NCI-H524 (cell line): Measurements from ENCODE around the gene FREY1.

Experiments
- DNase-seq, 2 experiments: peaks; one replicate each; lab custom pipeline; 2025; lab: John Stamatoyannopoulos, UW

FREY1 gene, protein sequence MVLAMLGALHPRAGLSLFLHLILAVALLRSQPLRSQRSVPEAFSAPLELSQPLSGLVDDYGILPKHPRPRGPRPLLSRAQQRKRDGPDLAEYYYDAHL

DNA sequence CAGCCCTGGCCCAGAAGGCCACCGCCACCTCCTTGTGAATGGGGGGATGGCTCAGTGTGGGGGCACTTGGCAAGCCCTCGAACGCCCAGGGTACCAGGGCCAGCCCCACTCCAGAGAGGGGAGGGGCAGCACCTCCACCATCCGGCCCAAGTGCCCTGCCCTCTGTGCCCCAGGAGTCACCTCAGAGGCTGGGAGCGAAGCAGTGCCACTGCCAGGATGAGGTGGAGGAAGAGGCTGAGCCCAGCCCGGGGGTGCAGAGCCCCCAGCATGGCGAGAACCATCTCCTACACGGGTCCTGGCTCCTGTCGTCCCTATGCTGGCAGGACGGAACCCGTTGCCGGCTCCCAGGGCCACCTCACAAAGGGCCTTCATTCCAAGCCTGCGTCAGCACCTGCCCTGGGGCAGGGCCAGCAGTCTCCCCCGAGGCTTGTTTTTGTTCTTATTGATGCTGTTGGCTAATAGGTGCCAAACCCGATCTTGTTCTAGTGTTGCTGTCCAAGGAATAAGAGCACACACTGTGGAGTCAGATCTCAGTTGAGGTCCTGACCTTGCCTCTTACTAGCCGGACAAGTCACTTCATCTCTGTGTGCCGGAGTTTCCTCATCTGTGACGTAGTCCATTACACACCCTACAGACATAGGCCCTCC, at the start of gene FREY1:
Gene FREY1 (minus strand): TSS at position 307 of the 647 bp plus-strand sequence. CDS start 26 bp downstream, at position 281.
- no peak for DNase-seq

DNA sequence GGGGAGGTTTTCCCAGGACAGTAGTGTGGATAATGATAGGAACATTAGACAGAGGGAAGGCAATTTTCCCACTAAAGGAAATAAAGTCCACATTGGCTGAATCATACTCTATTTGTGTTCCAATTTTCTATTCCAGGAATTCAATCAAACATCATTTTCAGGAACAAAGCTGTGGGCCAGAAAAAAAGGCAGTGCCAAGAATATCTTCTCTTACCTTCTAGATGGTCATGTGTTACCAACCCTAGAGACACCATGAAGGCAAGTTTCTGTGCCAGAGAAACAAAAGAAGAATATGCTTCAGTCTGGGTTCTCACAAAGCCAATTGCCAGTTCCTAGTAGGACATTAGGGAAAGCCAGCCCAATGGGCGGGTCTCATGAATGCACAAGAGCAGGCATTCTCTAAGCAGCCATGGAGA, 42.9 kb upstream of the FREY1 start:
- no peak for DNase-seq

DNA sequence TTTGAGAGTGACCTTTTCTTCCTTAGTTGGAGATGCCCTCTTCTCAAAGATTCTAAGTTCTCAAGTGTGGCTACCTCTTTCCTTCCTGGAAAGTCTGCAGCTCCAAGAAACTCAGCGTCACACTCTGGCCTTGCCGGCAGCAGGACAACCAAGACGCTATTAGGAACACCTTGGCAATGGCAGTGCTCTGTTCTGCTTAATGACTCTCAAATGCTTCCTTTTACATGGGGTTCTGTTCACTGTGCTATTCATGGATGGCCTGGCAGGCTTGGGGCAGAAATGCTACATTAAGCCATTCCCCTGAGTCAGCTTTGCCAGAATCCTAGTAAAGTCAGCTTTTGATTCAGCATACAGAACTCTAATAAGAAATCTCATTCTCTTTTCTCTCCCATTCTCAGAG, 41.3 kb upstream of the FREY1 start:
- DNase-seq: no peak

DNA sequence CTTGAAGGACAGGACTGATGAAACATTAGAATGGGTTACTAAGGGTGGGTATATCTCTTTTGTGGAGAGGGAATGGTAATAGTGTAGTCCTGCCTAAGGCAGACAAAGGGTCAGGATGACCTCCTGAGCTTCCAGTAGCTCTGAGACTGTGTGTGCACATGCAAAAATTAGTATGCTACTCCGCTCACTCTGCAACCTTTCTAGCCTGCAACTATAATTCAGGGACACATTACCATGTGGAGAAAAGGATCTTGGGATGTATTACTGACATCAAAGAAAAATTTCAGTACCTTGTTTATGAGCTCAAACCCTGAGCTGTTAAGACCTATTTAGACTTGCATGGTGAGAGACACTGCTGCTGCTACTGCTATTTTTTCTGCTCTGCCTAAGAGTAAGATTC, 40.8 kb upstream of the FREY1 start:
- DNase-seq: no peak

DNA sequence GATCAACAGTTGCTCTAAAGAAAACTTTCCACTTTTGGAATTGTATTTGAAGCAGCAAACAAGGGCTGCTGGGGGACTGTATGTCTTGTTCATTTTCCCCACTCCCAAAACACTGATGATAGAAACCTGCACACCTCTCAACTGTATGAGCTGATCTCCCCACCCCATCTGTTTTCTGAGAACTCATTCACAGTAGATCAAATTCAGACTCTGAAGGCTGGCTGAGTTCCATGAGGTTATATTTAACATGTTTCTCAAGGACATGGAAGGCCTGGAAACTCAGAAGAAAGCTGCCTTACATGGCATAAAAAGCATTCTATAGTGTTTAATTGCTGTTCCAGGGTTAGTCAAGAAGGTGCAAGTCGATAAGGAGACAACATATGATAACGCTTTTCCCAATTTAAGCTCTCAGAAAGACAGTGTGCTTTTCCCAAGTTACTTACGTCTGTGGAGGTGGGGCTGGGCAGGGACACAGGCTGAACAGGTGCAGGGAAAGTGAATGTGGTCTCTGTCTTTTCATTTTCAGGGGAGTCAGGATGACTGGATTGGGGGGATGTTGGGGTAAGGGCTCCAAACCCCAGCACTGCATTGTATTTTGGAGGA, 38.4 kb upstream of the FREY1 start:
- no peak for DNase-seq

DNA sequence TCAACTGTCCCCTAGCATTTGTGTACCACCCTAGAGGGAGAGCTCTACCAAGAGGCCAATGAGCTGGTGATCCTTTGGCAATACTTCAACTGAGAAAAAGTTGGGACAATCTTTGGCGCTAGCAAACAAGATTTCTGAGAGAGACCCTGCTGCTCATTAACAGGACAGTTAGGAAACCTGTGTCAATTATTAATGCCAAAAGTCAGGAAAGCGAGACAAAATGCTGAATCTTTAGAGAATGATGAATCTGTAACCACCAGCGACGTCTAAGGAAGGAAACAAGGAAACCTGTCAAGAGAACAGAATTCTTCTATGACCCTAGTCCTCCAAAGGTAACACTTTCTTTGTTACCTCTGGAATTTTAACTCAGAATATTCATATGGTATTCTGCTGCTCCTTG, 35.3 kb upstream of the FREY1 start:
- DNase-seq: no peak

DNA sequence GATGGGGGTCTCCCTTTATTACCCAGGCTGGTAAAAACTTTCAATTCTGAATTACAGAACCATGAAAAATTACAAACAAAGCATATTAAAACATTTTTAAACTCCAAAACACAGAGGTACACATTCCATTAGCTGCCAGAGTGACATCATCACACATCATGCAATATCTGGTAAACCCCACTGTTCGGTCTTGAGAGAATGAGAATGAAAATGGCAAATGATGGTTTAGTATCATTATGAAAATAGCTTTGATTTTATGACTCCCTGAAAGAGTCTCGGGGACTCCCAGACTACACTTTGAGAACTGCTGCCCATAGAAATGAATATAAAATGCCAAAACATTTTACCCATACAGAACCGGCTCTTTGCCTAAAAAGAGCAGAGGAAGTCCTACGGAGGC, 34.2 kb upstream of the FREY1 start:
- DNase-seq: no peak

DNA sequence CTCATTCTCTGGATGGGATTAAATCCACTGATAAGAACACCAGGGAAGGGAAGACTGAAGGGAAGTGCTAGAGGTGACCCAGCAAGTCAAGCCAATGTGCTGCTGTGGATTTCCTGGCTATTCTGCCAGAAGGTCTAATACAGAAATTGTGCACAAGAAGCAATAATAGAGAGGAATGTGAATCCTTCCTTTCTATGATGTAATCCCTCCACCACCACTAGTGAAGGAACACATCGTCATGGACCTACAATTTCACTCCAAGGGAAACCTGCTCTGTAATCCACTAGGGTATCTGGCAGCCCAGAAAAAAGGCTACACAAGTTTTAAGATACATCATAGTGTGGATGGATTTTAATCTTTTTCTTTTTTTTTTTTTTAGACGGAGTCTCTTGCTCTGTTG, 32.8 kb upstream of the FREY1 start:
- no peak for DNase-seq

DNA sequence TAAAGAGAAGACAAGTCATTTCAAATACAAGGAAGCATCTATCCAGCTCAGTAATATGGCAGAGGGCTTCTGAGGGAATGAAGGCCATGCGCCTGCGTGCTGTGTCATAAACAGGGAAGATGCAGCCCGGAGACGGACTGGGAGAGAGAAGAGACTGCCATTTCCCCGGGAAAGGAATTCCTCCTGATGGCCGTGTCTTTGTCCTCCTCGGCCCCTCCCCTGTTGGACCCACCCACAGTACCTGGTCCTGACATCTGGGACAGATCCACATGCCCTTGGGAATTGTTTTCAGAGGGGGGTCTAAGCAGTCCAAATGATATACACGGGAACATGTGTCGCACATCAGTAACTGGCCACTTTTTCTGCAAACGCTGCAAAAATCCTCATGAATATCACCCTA, 30.8 kb upstream of the FREY1 start:
- no peak for DNase-seq

DNA sequence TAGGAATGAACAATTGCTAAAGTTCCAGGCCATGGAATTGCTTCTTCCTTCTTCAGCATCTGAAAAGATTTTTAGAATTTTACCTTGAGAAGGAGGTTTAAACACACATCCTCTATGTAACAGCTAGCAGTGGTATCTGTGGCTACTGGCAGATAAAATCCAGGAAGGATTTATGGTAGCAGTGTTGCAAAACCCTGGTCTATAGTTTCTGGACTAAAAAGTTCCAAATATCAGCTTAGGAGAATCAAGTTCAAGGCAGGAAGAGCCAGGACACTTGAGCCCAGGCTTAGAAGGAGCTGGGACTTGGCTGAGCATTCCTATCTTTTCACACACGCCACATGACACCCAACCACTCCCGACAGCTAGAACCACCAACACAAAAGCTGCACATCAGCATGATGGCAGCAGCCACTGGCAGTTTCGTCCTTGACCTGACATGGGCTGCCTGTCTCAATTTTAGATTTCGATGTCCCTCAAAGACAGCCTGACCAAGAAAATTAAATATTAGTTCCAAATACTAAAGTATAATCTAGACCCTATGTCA, 29.5 kb upstream of the FREY1 start:
- DNase-seq: no peak

DNA sequence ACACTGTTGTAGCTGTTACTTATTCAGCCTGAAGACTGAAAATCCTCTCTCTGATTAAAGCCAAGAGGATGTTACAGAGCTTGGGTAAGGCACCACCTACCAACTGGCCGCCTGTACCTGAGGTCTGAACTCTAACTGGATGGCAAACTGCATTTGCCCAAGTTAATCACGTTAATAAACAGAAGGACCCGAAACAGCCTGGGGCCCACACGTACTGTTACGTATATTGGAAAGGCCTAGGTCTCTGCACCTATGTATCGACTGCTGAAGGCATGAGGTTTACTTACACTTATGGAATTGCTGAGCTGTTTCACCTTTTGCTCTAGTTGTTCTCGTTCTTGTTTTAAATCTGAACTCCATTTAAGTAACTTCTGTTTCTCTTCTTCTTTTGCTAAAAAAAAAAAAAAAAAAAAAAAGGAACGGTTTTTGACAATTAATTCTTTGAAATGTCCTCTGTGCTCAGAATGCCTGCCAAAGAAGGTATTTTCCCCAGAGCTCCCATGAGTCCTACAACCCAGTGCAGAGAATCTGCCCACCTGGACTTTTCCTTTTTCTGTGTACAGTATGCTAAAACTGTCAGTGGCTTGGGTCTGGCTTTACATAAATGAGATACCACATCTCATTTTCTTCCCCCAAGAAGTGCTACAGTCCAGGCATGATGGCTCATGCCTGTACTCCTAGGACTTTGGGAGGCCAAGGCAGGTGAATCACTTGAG, 28.4 kb upstream of the FREY1 start:
- no peak for DNase-seq

DNA sequence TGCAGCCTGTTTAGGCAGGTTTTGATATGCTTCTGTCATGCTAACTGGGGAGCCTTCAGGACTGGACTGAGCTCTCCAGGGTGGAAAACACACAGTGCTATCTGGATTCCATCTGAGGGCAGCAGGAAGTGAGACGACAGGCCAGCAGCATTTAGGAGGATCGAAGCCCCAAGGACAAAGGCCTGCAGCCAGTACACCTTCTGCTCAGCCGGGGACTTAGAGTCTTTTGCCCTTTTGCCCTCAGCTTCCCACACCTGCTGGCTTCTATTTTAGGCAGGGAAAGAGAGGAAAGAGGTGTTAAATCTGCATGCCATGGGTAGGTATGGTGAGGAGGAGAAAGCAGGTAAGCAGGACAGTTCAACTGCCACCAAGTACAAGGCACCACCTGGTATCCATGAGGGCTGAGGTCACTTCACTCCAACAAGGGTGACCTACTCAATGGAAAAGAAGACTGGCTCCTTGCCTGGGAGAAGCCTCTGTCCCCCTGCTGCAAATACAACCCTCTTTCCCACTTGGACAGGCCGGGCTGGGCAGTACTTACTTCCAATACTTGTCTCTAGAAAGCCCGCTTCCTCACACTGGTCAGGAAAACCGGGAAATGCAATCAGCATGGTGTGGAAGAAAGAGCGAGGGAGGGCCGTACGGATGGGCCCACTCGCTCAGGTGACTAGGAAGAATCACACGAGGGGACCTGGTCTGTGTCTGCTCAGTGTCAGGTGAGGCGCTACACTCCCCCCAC, 27.7 kb upstream of the FREY1 start:
- no peak for DNase-seq

DNA sequence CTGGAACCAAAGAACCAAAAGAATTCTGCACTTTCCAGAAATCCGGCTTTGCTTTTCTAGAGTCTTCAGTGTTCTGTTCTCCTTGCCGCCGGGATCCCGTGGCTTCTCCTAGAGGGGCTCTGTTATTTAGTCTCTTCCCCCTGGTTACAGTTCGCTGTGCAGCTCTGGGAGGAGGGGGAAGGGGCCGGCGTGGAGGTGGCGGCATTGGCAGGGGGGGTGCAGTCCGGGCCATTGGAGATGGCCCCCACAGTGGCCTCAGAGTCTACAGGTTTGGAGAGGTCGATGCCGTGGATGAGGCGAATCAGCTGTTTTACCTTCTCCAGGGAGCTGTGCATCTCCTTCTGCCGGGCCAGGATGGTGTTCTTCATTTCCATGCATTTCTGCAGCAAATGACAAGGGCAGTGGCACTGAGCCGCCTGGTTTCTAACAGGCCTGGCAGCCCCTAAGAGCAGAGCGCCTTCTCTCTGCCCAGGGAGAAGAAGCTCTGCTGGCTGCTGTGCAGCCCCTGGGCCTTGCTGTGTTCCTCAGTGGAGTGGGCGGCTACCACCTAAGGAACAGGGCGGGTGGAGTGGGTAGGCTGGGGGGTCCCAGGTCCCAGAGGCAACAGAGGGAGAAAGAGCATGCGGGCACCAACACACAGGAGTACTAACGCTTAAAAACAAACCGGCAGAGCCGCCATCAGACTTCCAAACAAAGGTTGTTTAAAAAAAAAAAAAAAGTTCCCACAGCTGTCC, 26.9 kb upstream of the FREY1 start:
- DNase-seq: no peak

DNA sequence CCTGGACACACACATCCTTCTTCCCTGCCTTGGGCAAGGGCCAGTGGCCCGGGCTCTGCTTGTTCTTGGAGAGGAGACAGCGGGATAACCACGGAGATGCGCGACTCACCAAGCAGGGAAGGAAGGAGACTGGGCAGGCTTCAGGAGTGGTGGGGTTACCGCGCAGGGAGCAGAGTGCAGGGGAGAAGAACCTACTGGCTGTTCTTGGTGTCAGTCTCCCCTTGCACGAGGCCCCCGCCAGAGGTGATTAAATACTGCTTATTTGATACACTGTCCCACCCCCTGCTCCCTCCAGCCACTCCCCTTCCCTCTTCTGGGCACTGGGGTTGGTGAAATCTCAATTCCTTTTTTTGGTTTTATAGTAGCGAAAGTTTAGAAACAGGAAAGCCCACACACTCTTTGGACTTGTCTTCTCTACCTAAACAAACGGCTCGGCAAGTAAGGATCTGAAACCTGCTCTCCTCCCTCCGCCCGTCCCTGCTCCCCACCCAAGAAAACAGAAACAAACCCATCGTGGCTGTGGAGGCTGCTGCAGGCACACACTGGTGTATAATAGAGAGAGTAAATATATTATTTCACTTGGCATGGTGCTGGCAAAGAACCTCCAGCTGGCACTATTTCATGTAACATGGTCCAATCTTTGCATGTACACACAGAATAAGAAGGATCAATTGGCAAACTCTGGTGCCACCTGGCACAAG, 26.2 kb upstream of the FREY1 start:
- no peak for DNase-seq

DNA sequence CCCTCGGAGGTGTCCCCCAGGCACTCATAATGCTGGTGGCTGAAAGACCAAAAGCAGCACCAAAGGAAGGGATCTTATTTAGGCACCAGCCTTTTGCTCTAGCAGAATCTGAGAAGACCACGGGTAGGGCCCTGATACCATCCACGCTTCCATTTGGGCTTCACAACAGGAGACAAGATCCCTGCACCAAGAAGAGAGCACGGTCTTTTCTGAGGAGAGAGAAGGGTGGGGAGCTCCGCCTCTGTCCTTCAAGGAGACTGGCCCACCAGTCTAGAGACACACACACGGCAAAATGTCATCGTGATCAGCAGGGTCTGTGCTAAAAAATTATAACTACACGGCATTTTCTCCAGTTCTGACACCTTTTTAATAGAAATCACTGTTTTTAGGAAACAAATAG, 25.1 kb upstream of the FREY1 start:
- DNase-seq: no peak

DNA sequence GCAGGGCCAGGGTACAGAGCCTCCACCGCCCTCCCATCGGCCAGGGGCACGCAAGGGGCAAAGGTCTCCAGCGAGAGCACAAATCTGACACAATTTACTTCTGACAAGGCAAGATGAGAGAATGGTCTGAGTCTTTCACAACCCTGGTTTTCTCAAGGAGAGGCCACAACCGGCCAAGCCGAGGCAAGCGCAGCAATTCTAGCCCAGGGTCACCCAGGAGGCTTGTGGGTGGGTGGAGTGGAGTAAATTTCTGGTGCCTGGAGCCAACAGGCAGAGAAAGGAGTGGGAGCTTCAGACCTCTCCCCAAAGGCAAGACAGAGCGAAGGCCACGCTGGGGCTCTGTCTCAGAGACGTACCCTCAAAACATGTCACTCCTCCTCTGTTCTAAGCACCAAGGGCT, 24.7 kb upstream of the FREY1 start:
- DNase-seq: no peak

DNA sequence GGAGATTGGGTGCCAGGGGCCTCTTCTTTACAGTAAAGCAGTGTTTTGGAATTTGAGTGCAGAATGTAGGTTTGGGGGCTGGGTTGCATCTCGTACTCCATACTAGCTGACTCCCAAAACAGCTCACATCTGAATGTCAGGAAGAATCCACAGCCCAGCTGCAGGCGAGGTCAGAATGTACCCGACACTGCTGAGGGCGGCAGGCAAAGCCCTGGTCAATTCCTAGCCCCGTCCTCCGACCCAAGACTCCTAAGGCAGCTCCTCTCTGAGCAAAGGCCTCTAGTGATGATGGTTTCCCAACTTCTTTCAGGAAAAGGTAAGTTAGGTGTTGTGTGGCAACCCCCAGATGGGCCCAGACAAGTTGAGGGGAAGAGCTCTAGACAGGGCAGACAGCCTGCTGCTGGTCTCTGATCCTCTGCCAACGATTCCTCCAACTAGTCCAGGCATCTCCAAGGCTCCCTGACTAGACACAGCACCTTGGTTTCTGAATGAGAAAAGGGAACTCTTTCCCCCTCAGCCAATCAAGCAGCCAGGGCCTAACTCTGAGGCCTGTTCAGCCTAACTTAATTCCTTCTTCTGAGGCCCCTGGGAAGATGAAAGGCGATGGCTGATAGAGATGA, 24.0 kb upstream of the FREY1 start:
- DNase-seq: no peak

DNA sequence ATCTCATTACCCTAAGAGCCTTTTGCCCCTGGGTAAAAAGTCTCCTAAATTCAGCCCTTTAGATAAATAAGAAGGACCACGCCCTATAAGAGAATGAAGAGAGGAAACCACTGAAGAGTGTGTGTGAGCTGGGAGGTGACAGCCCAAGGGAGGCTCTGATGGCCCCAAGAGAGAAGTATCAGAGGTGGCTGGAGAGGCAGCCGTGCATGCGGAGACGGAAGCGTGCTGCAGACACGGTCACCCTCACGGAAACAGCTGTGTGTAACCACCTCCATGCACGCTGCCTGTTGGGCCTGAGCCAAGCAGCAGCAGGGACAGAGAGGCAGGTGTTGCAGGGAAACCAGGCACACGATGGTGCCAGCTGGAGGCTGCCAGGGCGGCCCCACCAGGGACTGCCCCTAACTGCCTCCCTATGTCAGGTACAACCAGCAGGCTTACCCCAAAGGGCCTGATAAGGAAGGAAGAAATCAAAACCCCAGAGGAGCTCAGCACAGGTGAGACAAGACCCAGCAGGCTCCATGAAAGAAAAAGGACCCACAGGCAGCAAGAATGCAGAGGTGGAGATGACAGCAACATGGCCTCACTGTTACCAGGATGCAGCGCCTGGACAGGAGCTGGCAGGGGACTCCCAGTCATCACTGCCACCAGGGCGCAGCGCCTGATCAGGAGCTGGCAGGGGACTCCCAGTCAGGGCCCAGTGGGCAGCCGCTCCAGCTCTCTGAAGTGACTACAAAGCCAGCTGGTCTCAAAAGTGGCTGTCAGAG, 23.1 kb upstream of the FREY1 start:
- DNase-seq: peak; percentile 25 to 72

DNA sequence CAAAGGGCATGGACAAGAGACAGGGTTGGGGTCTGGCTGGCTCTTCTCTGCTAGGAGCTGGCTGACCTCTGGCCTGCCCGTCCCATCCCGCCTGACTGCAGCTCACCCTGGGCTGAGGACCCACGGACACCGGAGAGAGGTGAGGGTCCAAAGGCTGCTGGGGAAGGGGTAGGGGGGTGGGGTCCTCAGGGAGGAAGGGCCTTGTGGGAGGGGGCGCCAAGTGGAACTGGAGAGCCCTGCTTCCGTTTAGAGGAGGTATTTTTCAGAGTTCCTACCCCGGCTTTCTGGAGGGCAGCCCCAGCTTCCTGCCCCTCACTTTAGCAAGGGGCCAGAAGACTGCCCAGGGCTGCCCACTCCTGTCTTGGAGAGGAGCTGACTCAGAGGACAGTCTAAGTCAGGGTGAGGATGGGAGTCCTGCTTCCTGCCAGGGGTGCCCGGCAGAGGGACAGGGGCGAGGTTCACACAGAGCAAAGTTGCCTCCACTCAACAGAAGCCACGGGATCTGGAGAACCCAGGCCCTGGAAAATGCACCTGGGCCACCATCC, 22.5 kb upstream of the FREY1 start:
- no peak for DNase-seq
